Calu3 (cell line): Measurements from ENCODE around the gene METTL24. TPM values are rescaled to one million over a fixed set of nuclear protein-coding genes. Genes with fewer than 3 reads are reported as not detected.

Experiments
- BruUV-seq: library from RNA; stranded (reverse); fragments of 400-500 nt; replicated peaks from 2 replicates; lab custom pipeline; 2021; lab: Mats Ljungman, UMichigan
- CTCF ChIA-PET: fragments of 300-600 bp; sonication (Branson Sonifier 250); formaldehyde crosslinking; loops from one replicate; lab custom pipeline; 2022; ENCODE audit warnings: antibody characterized with exemption; lab: Charles Lee
- DNase-seq: peaks from one replicate; pipeline ENCODE4 v3.0.0; 2022
- H3K27ac Mint-ChIP-seq: one replicate; pipeline ENCODE4 v1.8.0; 2022; ENCODE audit warnings: mixed read lengths; ENCODE audit not compliant: unreplicated experiment
- H3K27me3 Mint-ChIP-seq: one replicate; pipeline ENCODE4 v1.8.0; 2022; ENCODE audit warnings: mixed read lengths; ENCODE audit not compliant: unreplicated experiment
- H3K36me3 Mint-ChIP-seq: one replicate; pipeline ENCODE4 v1.8.0; 2022; ENCODE audit warnings: mild to moderate bottlenecking, moderate library complexity, mixed read lengths; ENCODE audit not compliant: insufficient read depth, unreplicated experiment
- H3K4me1 Mint-ChIP-seq: one replicate; pipeline ENCODE4 v1.8.0; 2022; ENCODE audit warnings: mild to moderate bottlenecking, low read depth, mixed read lengths; ENCODE audit not compliant: unreplicated experiment
- H3K4me3 Mint-ChIP-seq: one replicate; pipeline ENCODE4 v1.8.0; 2022; ENCODE audit warnings: mild to moderate bottlenecking, low read depth, moderate library complexity, mixed read lengths; ENCODE audit not compliant: unreplicated experiment
- H3K9me3 Mint-ChIP-seq: one replicate; pipeline ENCODE4 v1.8.0; 2022; ENCODE audit warnings: low read depth, mixed read lengths; ENCODE audit not compliant: unreplicated experiment
- intact Hi-C: fragments of 100-400 bp; cut with micrococcal nuclease; formaldehyde crosslinking; loops from one replicate; pipeline ENCODE4 v1.10.0; 2022; ENCODE audit not compliant: unreplicated experiment
- total RNA-seq: library from RNA; stranded (reverse); gene quantifications from 2 replicates; pipeline ENCODE4 v1.2.3, GENCODE V29; 2022
- TF ChIP-seq, protein P1 (sequence below): fragments of 200-600 bp; IDR thresholded peaks from one replicate; pipeline ENCODE4 v1.8.0; 2022; ENCODE audit warnings: antibody characterized with exemption; ENCODE audit not compliant: unreplicated experiment

Gene METTL24
- total RNA-seq, 1 experiment from 2014 or later: not detected

DNA sequence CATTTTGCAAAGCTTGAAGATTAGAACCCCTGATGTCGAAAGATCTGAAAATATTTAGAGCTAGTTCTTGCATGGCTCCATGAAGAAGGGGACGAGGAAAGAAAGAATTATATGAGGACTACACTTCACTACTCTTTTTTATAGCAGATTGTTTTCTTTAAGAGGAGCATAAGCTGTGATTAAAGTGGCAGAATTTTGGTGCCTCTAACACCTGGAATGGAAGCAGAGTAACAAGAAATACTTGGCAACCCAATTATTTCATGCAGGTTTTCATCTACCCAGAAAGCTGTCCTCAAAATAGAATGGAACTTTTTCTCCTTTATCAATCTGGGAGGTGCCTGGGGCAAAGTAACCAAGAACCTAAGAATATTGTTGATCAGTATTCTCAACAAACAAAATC lies 4.0 kb downstream of the METTL24 start:
- no peak for DNase-seq
- BruUV-seq: no TSS peak
- Mint-ChIP-seq H3K4me3 (no peak overlapping the region), H3K27me3 (peaks cover 38% of the 10 kb centered on the region), H3K36me3 (peaks cover 5% of the 10 kb centered on the region), H3K9me3 (no peaks in the 10 kb centered on the region), H3K27ac (no peak overlapping the region), H3K4me1 (peaks cover 6% of the 10 kb centered on the region)
- TF ChIP-seq, protein P1, sequence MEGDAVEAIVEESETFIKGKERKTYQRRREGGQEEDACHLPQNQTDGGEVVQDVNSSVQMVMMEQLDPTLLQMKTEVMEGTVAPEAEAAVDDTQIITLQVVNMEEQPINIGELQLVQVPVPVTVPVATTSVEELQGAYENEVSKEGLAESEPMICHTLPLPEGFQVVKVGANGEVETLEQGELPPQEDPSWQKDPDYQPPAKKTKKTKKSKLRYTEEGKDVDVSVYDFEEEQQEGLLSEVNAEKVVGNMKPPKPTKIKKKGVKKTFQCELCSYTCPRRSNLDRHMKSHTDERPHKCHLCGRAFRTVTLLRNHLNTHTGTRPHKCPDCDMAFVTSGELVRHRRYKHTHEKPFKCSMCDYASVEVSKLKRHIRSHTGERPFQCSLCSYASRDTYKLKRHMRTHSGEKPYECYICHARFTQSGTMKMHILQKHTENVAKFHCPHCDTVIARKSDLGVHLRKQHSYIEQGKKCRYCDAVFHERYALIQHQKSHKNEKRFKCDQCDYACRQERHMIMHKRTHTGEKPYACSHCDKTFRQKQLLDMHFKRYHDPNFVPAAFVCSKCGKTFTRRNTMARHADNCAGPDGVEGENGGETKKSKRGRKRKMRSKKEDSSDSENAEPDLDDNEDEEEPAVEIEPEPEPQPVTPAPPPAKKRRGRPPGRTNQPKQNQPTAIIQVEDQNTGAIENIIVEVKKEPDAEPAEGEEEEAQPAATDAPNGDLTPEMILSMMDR: no peak
- CTCF ChIA-PET: interaction anchor here (0.6 to 0.7 kb wide), 2 partner anchors 19 to 192 kb away, joined by 3 to 14 read pairs; no protein-coding TSS in a partner anchor
- intact Hi-C loops: no loop called here

GRCh38 chr6:110353457-110354001 lies 4.6 kb downstream of the METTL24 start:
- no peak for DNase-seq
- peaks cover 32% of the 10 kb centered on the region for H3K27me3 Mint-ChIP-seq
- intact Hi-C loops: no loop called here
- H3K27ac Mint-ChIP-seq: no peak overlapping the region
- CTCF ChIA-PET: interaction anchor here (0.7 kb wide), 1 partner anchor 193 kb away, joined by 3 read pairs; no protein-coding TSS in a partner anchor
- H3K36me3 Mint-ChIP-seq: peaks cover 5% of the 10 kb centered on the region
- no peak overlapping the region for H3K4me3 Mint-ChIP-seq
- H3K9me3 Mint-ChIP-seq: no peaks in the 10 kb centered on the region
- TF ChIP-seq, protein P1: no peak
- no peaks in the 10 kb centered on the region for H3K4me1 Mint-ChIP-seq
- no TSS peak for BruUV-seq

DNA sequence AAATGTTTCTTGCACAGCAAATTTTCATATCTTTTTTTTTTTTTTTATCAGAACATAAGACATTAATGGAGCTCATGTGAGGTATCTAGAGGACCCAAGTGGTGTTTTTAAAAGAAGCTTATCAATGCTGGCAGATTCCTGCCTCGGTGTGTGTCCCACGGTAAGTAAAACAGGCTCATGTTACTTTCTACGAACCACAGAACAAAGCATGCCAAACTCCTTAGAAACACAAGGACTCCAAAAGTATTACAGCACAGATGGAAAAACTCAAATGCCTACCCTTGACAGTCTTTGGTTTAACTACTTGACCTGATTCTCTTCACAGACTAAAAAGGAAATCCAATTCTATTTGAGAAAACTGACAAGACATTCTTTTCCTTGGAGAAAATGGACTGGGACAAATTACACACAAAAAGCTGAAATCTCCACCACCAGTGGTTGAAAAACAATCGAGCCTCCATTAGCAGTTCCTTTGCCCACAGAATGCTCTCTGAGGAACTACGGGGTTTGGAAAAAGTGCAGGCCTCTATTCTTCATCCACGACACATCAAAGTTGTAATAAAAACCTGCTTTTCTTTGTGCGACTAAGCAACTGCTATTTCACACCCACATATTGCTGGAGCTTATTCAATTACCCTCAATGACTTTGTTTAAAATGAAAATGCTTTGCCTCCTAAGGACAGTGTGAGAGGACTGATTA lies 5.4 kb downstream of the METTL24 start:
- TF ChIP-seq, protein P1: no peak
- CTCF ChIA-PET: no interaction called here
- no TSS peak for BruUV-seq
- DNase-seq: no peak
- no peaks in the 10 kb centered on the region for H3K9me3 Mint-ChIP-seq
- H3K4me1 Mint-ChIP-seq: no peaks in the 10 kb centered on the region
- intact Hi-C loops: no loop called here
- no peak overlapping the region for H3K27ac Mint-ChIP-seq
- peaks cover 31% of the 10 kb centered on the region for H3K27me3 Mint-ChIP-seq
- no peak overlapping the region for H3K4me3 Mint-ChIP-seq
- peaks cover 4% of the 10 kb centered on the region for H3K36me3 Mint-ChIP-seq

- Mint-ChIP-seq H3K27me3 (peaks cover 24% of the 10 kb centered on the region), H3K27ac (no peak overlapping the region), H3K4me1 (no peaks in the 10 kb centered on the region), H3K9me3 (no peaks in the 10 kb centered on the region), H3K4me3 (no peak overlapping the region), H3K36me3 (no peaks in the 10 kb centered on the region)
- no TSS peak for BruUV-seq
- intact Hi-C loops: no loop called here
- no peak for DNase-seq
- CTCF ChIA-PET: no interaction called here
- TF ChIP-seq, protein P1: no peak
Observed at GRCh38 chr6:110351986-110352385, 6.2 kb downstream of the METTL24 start.
